Measurements from ENCODE around the gene RND1. TPM values are rescaled to one million over a fixed set of nuclear protein-coding genes. Genes with fewer than 3 reads are reported as not detected.
"Not testable (repeated sequence)": the region's sequence is repeated elsewhere in the genome, so short reads cannot be mapped to it uniquely, and the experiment has no call there.

RND1 gene
- total RNA-seq, 1 experiment from 2014 or later, result 2.7 TPM

GRCh38 chr12:48861111-48861510 lies 4.6 kb downstream of the RND1 start:
- H3K27me3 ChIP-seq (ENCODE audit: insufficient read depth, low read depth), result 0 out of 2 replicates have a peak, but pooled peaks cover 4% of the 10 kb centered on the region
- intact Hi-C loops (cut with micrococcal nuclease; ENCODE audit: unreplicated experiment), result no loop called here
- H3K79me2 ChIP-seq (ENCODE audit: low read depth), result no peaks in the 10 kb centered on the region
- no peak for DNase-seq
- ChIA-PET POLR2A (ENCODE audit: unreplicated experiment) (no interaction called here), CTCF (no interaction called here)
- no peaks in the 10 kb centered on the region for H3K9me3 ChIP-seq (ENCODE audit: insufficient read depth, low read depth)
- H3K4me2 ChIP-seq, result peak overlapping the region; percentile 6
- no peaks in the 10 kb centered on the region for H4K20me1 ChIP-seq (ENCODE audit: insufficient read depth)
- H2AFZ ChIP-seq, result 0 out of 2 replicates have a peak overlapping the region, but pooled peaks have one; percentile 39
- no peak overlapping the region for H3K4me3 ChIP-seq
- H3K4me1 ChIP-seq (replicated peaks; ENCODE audit: insufficient read depth), result peaks cover 21% of the 10 kb centered on the region
- no peaks in the 10 kb centered on the region for H3K9me2 ChIP-seq (ENCODE audit: insufficient read depth)
- 0 out of 2 replicates have a peak, but pooled peaks cover 5% of the 10 kb centered on the region for H3F3A ChIP-seq (ENCODE audit: insufficient read depth, low read depth)
- peak overlapping the region; percentile 45 for H3K27ac ChIP-seq
- no peak for TF ChIP-seq EZH2 (IDR thresholded peaks at IDR 0.05; ENCODE audit: low read depth)
- TF ChIP-seq, protein P1, sequence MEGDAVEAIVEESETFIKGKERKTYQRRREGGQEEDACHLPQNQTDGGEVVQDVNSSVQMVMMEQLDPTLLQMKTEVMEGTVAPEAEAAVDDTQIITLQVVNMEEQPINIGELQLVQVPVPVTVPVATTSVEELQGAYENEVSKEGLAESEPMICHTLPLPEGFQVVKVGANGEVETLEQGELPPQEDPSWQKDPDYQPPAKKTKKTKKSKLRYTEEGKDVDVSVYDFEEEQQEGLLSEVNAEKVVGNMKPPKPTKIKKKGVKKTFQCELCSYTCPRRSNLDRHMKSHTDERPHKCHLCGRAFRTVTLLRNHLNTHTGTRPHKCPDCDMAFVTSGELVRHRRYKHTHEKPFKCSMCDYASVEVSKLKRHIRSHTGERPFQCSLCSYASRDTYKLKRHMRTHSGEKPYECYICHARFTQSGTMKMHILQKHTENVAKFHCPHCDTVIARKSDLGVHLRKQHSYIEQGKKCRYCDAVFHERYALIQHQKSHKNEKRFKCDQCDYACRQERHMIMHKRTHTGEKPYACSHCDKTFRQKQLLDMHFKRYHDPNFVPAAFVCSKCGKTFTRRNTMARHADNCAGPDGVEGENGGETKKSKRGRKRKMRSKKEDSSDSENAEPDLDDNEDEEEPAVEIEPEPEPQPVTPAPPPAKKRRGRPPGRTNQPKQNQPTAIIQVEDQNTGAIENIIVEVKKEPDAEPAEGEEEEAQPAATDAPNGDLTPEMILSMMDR (conservative IDR thresholded peaks at IDR 0.05), result no peak
- H3K36me3 ChIP-seq (ENCODE audit: low read depth), result no peaks in the 10 kb centered on the region
- no TSS peak for BruUV-seq (replicated peaks)

DNA sequence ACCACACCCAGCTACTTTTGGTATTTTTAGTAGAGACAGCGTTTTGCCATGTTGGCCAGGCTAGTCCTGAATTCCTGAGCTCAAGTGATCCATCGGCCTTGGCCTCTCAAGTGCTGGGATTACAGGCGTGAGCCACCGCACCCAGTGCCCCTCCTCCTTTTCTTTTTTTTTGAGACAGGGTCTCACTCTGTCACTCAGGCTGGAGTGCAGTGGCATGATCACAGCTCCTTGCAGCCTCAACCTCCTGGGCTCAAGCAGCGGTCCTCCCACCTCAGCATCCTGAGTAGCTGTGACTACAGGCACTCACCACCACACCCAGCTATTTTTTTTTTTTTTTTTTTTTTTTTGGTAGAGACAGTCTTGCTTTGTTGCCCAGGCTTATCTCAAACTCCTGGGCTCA lies 5.4 kb downstream of the RND1 start:
- H4K20me1 ChIP-seq (ENCODE audit: insufficient read depth); H3K9me2 ChIP-seq (ENCODE audit: insufficient read depth); H3K4me3 ChIP-seq; H3K79me2 ChIP-seq (ENCODE audit: low read depth); H3F3A ChIP-seq (ENCODE audit: insufficient read depth, low read depth); H2AFZ ChIP-seq; BruUV-seq (replicated peaks); CTCF ChIA-PET; H3K4me2 ChIP-seq; H3K9me3 ChIP-seq (ENCODE audit: insufficient read depth, low read depth); H3K36me3 ChIP-seq (ENCODE audit: low read depth); H3K27me3 ChIP-seq (ENCODE audit: insufficient read depth, low read depth); DNase-seq; intact Hi-C loops (cut with micrococcal nuclease; ENCODE audit: unreplicated experiment); H3K27ac ChIP-seq: not testable (repeated sequence)
- H3K4me1 ChIP-seq (replicated peaks; ENCODE audit: insufficient read depth), result peaks cover 18% of the 10 kb centered on the region
- POLR2A ChIA-PET (ENCODE audit: unreplicated experiment), result interaction anchor here (0.6 kb wide), 1 partner anchor 26 kb away, joined by 5 read pairs; no protein-coding TSS in a partner anchor

DNA sequence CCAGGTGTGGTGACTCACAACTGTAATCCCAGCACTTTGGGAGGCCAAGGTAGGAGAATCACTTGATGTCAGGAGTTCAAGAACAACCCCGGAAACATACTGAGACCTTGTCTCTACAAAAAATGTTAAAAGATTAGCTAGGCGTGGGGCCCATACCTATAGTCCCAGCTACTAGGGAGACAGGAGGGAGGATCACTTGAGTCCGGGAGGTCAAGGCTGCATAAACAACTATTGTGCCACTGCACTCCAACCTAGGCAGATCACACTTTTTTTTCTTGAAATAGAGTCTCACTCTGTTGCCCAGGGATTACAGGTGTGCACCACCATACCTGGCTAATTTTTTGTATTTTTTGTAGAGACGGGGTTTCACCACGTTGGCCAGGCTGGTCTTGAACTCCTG lies 6.1 kb downstream of the RND1 start:
- Histone ChIP-seq H3K79me2 (ENCODE audit: low read depth) (no peaks in the 10 kb centered on the region), H3K27me3 (ENCODE audit: insufficient read depth, low read depth) (no peaks in the 10 kb centered on the region), H3K4me3 (no peak overlapping the region), H3K9me3 (ENCODE audit: insufficient read depth, low read depth) (no peaks in the 10 kb centered on the region), H3K36me3 (ENCODE audit: low read depth) (no peaks in the 10 kb centered on the region), H3K27ac (no peak overlapping the region), H4K20me1 (ENCODE audit: insufficient read depth) (no peaks in the 10 kb centered on the region), H3K4me2 (no peak overlapping the region), H3K4me1 (replicated peaks; ENCODE audit: insufficient read depth) (peaks cover 15% of the 10 kb centered on the region), H3K9me2 (ENCODE audit: insufficient read depth) (no peaks in the 10 kb centered on the region), H3F3A (ENCODE audit: insufficient read depth, low read depth) (0 out of 2 replicates have a peak, but pooled peaks cover 5% of the 10 kb centered on the region), H2AFZ (no peak overlapping the region)
- intact Hi-C loops (cut with micrococcal nuclease; ENCODE audit: unreplicated experiment), result no loop called here
- BruUV-seq (replicated peaks), result no TSS peak
- ChIA-PET CTCF (no interaction called here), POLR2A (ENCODE audit: unreplicated experiment) (interaction anchor here (0.6 kb wide), 1 partner anchor 26 kb away, joined by 5 read pairs; no protein-coding TSS in a partner anchor)
- TF ChIP-seq, protein P1 (conservative IDR thresholded peaks at IDR 0.05), result no peak
- no peak for TF ChIP-seq EZH2 (IDR thresholded peaks at IDR 0.05; ENCODE audit: low read depth)
- no peak for DNase-seq

DNA sequence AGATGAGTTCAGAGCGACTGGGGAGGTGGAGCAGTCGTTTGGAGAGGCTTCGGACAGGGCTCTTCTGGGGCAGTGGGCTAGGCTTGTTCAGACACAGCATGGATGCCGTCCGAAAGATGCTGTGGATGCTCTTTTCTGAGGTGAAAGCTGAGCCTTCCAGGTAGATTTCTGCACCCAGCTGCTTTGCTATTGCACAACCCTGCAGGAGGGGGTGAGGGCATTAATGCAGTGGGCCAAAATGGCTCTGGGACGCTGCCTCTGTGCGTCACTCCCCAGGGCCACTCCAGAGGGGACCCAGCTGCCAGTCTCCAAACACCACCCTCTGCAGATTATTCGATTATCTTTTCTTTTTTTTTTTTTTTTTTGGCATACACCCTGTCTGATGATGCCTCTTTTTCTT lies 7.6 kb downstream of the RND1 start:
- no peak for DNase-seq
- Histone ChIP-seq H4K20me1 (ENCODE audit: insufficient read depth) (no peaks in the 10 kb centered on the region), H3K9me2 (ENCODE audit: insufficient read depth) (no peaks in the 10 kb centered on the region), H3K36me3 (ENCODE audit: low read depth) (no peaks in the 10 kb centered on the region), H3K79me2 (ENCODE audit: low read depth) (no peaks in the 10 kb centered on the region), H3K27ac (no peak overlapping the region), H3K4me2 (no peak overlapping the region), H2AFZ (no peak overlapping the region), H3K4me3 (no peak overlapping the region), H3K9me3 (ENCODE audit: insufficient read depth, low read depth) (no peaks in the 10 kb centered on the region), H3K4me1 (replicated peaks; ENCODE audit: insufficient read depth) (peaks cover 15% of the 10 kb centered on the region), H3F3A (ENCODE audit: insufficient read depth, low read depth) (0 out of 2 replicates have a peak, but pooled peaks cover 5% of the 10 kb centered on the region), H3K27me3 (ENCODE audit: insufficient read depth, low read depth) (no peaks in the 10 kb centered on the region)
- intact Hi-C loops (cut with micrococcal nuclease; ENCODE audit: unreplicated experiment), result no loop called here
- TF ChIP-seq EZH2 (IDR thresholded peaks at IDR 0.05; ENCODE audit: low read depth), result no peak
- TF ChIP-seq, protein P1 (conservative IDR thresholded peaks at IDR 0.05), result no peak
- ChIA-PET POLR2A (ENCODE audit: unreplicated experiment) (no interaction called here), CTCF (interaction anchor here (0.6 kb wide), 1 partner anchor 95 kb away, joined by 7 read pairs; no protein-coding TSS in a partner anchor)
- no TSS peak for BruUV-seq (replicated peaks)

All from PC-9 (cell line).